HG03064 (cell line): Measurements from ENCODE around the gene LPO.
A peak's percentile ranks its signal among the peaks of the same experiment; 100 is the strongest.

Experiments used
- ATAC-seq: cut with Tn5 transposase; IDR thresholded peaks from one replicate; pipeline ENCODE4 v1.9.1; 2021; ENCODE audit warnings: low read depth; ENCODE audit not compliant: unreplicated experiment

Gene LPO

DNA sequence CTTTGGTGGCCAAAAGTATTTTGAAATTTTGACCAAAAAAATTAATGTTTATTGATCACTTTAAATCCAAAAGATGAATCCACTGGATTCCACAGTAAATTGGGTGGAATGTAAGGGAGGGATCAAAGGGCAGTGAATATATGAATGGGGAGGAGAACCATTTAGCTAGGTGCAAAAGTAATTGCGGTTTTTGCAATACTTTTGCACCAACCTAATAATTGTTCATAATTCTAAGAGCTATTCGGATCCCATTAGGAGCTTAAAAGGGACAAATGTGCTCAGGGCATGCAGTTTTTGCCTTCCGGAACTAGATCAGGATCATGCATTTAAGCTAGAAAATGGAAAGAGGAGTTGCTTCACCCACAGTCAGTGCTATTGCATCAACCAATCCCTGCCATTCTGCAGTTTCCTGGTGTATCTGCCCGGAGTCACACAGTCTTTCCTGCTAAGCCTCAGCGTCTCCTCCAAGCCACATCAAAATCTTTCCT, at the start of gene LPO:
Gene LPO, plus strand, starts transcription at position 438 of the 488 bp plus-strand sequence. CDS start 4,396 bp downstream, outside the sequence.
- ATAC-seq: no peak

DNA sequence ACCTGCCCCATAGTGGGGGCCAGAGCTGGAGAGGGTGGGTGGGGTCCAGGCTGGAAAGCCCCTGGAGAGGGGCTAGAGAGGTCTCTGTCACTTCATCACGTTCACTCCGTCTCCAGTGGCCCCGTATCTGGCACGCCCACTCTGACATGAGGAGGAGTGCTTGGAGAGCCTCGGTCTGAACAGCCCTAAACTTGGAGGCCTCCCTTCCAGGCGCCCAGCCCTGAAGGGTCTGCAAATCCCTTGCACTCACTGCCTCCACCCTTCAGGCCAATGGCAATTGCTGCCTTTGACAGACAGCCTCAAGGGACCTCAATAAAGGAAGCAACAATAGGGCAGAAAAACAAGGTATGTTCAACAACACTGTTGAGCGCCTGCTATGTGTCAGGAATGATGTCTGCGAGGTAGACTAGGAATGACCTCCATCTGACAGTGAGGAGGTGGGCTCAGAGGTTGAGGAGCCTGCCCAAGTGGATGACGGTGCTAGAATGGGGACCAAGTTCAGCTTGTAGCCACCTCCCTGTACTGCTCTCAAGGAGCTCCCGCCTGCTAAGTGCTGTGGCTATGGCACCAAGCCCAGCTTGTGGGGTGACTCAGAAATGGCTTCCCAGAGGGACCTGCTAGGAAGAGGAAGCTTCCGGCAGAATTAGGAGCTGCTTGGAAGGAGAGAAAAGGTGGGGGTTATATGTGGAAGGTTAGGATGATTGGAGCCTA, 48.8 kb upstream of the LPO start:
- no peak for ATAC-seq

DNA sequence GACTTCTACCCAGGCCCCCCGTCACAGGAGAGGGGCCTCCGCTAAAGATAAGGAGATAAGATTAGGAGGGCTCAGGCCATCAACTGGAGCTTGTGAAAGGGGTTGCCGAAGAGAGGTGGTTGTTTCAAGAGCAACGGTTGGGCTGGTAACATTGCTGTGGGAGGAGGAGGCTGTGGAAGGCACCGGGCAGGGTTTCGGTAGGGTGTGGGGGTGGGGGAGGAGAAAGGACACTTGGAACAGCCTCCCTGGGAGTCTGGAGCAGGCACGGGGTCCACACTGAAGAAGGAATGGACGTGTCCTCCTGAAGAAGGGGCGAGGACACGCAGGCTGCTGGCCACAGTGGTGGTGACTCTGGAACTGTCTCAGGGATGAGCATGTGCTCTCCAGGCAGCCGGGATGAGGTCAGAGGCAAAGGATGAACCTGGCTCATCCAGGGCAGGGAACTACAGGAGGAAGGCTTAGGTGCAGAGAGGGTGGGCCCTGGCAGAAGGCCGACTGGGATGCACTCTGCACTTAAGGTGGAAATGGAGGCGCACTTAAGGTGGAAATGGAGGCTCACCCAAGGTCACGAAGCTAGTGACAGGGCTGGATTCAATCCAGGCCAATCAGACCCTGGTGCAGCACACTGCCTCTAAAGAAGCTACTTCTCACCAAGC, 47.0 kb upstream of the LPO start:
- ATAC-seq: no peak

DNA sequence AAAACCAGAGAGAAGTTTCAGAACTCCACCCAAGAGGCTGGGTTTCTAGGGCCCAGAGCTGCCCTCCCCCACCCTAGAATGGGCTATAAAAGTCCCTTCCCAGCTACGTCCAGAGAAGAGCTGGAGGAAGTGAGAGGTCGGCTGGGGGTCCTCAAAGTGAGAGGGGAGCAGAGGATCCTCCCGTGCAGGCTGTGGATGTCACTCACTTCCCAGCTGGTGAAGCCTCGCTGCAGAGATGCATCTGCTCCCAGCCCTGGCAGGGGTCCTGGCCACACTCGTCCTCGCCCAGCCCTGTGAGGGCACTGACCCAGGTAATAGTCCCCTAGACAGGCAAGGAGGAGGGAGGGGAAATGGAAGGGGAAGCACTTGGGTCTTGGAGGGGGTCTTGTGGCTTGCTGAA, 45.8 kb upstream of the LPO start, which contains the start of gene EPX:
Gene EPX, plus strand, starts transcription at position 115 of the 400 bp plus-strand sequence. Its CDS starts 121 bp downstream, at position 236.
- ATAC-seq: no peak

DNA sequence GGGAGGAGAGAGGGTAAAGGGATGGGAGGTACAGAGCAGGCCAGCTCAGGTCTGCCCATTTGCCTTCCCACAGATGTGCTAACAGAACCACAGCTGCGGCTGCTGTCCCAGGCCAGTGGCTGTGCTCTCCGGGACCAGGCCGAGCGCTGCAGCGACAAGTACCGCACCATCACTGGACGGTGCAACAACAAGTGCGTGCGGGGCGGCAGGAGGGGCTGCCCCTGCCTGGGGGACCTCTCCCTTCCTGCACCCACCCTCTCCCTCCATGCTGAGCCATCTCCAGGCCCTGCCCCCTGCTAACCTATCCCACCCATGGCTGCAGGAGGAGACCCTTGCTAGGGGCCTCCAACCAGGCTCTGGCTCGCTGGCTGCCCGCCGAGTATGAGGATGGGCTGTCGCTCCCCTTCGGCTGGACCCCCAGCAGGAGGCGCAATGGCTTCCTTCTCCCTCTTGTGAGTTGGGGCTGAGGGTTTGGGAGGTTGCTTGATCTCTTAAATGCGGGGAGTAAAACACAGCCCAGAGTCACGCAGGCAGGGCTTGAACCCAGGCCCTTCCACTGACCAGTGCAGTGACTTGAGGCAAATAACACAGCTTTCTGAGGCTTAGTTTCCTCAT, 44.6 kb upstream of the LPO start:
- no peak for ATAC-seq

DNA sequence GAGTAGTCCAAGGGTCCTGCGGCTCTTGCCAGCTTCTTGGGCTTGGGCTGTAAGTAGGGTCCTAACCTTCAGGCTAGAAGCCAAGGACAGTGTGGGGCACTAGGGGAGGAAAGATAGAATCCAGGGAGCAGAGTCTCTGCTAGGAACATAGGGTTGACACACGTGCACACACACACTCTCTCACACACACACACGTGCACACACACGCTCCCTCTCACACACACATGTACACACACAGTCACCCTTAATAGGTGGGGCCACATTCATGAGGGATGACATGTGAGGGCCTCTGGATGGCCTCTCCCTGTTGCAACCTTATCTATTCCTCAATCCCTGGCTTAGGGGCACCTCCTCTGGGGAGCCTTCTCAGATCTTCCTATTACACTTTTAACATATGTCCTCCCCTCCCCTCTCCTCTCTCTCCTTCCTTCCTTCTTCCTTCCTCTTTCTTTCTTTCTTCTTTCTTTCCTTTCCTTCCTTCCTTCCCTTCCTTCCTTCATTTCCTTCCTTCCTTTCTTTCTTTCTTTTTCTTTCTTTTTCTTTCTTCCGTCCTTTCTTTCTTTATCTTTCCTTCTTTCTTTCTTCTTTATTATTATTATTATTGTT, 42.8 kb upstream of the LPO start:
- ATAC-seq: no peak

DNA sequence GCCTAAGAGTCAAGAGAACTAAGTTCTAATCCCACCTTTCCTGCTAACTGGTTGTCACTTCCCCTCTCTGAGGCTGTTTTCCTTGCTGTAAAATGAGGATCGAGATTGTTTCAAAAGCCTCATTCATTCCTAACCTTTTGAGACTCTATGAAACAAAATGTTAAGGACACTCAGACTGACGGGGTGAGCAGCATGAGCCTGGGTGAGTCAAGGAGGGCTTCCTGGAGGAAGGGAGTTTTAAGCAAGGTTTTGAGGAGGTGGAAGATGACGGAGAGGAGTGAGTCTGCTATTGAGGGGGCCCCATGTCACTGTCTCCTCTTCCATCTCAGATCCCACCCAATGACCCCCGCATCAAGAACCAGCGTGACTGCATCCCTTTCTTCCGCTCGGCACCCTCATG, 41.8 kb upstream of the LPO start:
- ATAC-seq: no peak

DNA sequence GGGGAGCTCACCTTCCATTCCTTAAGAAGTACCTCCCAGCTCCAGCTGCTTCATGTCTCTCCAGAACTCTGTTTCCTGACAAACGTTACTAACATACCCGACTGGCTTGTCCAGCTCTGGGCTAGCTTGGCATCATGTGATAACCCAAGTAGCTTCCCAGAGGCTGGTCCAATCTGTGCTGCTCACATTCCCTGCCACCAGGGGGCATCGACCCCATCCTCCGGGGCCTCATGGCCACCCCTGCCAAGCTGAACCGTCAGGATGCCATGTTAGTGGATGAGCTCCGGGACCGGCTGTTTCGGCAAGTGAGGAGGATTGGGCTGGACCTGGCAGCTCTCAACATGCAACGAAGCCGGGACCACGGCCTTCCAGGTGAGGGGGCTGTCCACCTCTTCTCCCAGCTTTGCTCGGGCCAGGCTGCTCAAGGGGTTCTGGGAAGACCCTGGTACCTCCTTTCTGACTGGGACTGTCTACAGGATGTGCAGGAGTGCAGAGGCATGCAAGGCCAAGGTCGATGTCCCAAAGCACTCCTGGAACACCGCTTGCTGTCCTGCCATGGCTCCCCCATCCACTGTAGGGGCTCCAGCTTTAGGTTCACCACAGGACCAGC, 38.3 kb upstream of the LPO start:
- no peak for ATAC-seq

DNA sequence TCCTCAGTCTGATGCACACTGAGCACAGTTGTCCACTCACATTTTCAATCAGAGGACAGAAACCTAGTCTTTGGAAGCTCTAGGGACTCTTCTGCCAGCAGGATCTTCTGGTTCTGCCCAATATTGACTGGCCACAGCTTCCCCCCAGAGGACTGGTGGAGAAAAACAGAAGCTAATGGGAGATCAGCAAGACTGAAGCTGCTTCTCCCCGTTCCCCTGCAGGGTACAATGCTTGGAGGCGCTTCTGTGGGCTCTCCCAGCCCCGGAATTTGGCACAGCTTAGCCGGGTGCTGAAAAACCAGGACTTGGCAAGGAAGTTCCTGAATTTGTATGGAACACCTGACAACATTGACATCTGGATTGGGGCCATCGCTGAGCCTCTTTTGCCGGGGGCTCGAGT, 35.5 kb upstream of the LPO start:
- no peak for ATAC-seq

DNA sequence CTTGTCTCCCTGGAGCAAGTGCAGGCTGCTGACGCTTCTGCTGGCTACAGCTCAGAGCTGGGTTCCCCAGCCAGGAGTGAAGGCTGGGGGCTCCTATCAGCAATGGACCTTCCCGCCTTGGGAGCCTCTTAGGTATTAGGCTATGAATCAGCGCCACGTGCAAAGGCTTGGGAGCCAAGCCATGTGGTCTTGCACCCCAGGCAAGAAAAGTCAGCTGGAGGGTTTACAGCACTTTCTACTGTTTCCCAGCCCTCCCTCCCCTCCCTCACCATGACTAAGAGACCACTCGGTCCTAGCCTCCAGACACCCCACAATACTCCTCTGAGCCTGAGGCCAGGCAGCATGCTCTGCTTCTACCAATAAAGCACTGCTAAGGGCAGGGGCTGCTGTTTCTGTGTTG, 33.6 kb upstream of the LPO start:
- ATAC-seq: no peak

DNA sequence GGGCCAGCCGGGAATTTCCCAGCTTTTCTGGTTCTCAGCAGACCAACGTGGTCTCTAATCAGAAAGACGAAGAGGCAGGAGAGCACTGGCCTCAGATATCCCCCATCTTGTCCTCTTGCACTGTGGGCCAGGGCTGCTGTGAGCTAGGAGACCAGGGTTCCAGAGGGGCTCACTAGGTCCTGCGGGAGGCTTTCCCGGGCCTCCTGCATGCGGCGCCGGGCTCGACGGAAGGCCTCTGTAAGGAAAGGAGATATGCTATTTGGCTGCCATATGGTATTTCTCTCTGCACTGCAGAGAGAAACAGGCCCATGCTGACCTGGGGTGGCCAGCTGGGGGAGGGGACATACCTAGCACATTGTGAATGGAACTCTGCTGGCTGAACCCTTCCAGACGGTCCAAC, 32.4 kb upstream of the LPO start:
- ATAC-seq: no peak

DNA sequence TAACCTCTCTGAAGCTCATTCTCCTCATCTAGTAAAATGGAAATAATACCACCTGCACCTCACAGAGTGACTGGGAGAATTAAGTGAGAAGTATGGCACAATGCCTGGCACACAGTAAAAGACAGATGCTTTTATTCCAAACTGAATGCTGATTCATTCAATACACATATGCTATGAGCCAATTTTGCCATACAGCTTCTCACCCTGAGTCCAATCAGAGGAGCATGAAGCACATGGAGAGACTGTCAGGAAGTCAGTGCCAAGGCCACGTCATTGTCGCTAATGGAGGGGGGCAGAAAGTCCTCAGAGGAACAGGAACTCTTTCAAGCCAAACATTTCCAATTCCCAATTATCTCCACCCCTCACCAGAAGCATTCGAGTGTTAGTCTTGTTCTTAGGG, 30.9 kb upstream of the LPO start:
- no peak for ATAC-seq

DNA sequence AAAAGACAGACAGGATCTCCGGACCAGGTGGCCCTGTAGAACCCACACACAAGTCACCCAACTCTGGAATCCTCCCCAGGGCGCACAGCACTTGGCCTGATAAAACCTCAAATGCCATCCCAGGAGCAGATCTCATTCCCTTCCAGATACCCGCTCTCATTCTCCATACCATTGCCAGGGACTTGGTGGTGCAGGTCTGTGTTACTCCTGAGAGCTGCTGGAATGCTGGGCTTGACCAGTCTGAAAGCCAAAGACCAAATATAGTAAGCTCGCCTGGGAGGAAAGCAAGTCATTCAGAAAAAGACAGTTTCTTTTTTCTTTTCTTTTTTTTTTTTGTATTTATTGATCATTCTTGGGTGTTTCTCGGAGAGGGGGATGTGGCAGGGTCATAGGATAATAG, 30.0 kb upstream of the LPO start:
- ATAC-seq: no peak

DNA sequence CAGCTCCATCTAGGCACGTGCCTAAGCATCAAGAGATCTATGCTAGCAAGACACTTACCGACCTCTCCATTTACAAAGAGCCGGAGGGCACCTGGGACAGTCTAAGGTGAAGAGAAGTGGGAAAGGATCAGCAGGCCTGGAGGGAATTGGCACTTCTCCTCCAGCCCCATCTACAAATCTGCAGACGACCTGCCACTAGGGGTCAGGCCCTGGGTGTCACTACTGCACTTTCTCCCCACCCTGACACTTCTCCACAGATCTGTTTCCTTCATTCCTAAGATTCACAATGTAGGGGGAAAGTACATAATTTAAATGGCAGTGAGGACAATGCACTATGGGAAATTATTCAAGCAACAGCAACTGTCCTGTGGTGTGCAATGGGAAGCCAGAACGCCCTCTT, 27.5 kb upstream of the LPO start:
- no peak for ATAC-seq

DNA sequence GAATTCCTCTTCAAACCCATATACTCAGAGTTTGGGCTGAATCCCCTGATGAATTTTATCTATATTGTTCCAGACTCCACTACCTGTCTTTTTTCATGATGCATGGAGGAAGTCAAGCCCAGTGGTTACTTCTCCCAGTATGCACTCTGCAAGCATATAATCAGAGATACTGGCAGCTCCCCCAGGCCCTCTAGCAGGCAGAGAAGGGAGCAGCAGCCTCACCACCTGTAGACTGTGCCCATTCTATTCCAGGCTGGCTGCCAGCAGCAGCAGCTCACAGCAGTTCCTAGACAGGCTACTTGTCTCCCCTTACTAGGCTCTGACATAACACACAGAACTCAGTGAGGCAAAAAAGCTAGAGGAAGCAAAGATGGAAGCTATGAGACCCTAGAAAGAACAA, 22.7 kb upstream of the LPO start:
- ATAC-seq: no peak

DNA sequence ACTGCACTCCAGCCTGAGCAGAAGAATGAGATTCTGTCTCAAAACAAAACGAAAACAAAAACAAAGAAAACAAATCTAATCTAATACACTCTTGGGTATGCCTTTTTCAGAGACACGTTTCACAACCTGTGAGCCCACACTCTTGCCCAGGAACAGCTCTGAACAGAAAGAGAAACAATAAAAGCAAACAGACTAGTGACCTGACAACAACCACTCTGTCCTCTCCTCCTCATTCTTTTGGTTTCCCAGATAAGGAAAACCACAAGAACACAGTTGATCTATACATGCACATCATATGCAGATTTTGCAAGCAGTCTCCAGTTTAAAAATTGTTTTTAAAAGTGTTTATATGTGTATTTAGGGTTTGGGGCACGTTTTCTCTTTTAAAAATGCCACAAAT, 20.6 kb upstream of the LPO start:
- ATAC-seq: no peak

DNA sequence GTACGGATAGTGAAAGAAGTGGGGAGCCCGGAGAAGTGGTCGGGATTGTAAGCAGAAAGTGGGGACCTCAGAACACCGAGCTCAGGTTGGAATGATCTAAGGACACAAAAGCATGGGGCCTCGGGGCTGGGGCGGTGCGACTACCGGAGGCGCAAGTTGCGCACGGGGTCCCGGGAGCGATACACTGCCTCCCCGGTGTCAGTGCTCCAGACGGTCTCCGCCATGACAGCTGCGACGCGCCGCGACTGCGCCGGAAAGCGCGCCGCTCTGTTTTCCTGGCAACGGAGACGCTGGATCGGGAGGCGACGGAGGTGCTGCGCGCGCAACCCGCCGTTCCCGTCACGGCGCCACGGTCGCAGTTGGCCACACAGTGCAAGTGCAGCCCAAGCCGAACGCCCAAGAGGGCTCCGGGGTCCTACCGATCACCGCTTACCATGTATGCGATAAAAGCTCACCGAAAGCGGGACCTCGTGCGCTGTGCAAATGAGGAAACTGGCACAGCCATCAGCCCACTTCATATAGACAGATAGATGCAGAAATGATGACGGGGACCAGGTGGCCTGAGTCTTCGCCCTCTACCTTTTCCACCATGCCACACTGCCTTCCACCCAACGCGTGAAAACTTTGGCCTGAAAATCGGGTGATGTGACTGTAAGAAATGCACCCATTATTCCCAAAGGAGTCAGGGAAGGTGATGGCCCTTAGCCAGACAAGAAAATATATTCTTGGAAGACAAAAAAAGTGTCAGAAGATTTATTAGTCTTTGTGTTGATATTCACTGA, 19.2 kb upstream of the LPO start, which contains the start of gene MKS1:
Gene MKS1, minus strand, starts transcription at position 249 of the 782 bp plus-strand sequence. Its CDS starts 25 bp downstream, at position 224.
- peak; percentile 89 for ATAC-seq

DNA sequence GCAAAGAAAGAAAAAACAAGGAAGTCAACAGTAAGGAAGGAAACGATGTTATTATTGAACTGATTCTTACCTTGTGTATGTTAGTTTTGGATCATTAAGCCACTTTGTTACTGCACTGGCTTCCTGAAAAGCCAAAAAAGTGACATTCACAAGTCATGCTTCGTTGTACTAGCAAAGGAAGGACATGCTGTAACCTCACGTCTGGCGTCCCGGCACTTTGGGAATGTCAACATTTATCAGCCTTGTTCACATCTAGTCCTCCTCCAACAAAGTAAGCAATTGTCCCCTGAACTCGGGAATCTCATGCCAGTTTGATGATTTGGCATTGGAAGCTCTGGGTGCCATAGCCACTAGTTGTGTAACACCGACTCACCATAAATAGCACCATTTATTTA, 18.6 kb upstream of the LPO start:
- no peak for ATAC-seq

DNA sequence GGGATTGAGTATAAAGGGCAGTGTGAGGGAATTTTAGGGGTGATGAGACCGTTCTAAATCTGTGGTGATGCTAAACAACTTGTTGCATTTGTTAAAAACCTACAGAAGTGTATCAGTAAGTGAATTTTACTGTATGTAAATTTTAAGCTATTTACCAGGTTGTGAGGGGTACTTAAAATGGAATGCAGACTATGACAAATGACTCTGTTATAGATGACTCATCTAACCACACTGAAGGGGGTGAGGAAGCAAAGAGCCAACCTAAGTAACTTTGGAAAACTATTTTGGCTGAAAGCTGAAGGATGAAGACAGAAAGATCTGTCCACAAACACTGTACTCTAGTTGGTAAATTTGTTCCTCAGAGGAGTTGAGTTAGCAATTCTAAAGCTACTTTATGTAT, 14.1 kb upstream of the LPO start:
- ATAC-seq: no peak

DNA sequence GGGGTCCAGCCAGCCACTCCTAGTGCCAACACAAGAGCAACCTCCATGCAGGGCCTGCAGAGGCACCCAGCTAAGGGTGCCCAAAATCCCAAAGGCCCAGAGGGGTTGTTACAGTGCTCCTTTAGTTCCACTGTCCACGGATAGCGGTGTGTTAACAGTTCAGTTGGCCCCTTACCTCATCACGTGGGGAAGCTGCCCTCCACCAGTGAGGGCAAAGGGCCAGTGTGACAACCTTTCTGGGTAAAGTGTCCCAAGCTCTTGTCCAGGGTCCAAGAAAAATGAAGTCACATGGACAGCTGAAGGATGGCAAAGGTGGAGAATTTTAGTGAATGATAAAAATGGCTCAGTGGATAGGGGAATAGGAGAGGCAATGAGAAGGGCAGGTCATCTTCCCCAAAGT, 10.7 kb upstream of the LPO start:
- no peak for ATAC-seq
